ENCODE data around the gene ARHGEF10L.

Gene ARHGEF10L

GRCh38 chr1:17551755-17552234, 12.3 kb downstream of the ARHGEF10L start:
- DNase-seq = no peak

- DNase-seq = no peak
These were observed 14.6 kb downstream of the ARHGEF10L start for GRCh38 chr1:17553975-17554700.

DNA sequence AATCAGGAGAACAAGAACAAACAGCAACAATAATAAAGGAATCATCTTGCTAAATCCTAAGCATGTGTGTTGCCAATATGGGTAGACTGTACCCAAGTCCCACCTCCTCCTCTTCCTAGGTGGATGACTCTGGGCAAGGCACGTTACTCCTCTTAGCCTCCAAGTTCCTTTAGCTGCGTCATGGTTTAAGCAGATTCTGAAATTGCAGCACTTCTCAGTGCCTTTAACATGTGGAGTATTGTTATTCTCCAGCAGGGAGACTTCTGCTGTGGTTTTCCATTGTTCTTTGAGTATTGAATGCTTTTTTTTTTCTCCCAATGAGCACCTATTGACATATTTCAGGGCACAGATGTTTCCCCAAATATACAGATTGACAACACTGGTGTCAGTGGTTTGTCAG, 15.5 kb downstream of the ARHGEF10L start:
- DNase-seq = no peak

DNA sequence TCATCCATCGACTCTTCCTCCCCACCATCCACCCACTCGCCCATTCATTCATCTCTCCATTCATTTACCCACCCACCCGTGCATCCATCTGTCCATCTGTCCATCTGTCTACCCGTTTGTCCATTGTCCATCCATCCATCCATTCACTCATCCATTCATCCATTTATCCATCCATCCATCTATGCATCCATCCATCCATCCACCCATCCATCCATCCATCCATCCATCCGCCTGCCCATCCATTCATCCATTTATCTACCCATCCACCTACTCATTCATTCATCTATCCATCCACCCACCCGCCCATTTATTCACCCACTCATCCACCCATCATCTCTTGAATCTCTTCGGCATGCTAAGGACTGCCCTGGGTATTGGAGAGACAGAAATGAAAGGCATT, 18.5 kb downstream of the ARHGEF10L start:
- no peak for DNase-seq

DNA sequence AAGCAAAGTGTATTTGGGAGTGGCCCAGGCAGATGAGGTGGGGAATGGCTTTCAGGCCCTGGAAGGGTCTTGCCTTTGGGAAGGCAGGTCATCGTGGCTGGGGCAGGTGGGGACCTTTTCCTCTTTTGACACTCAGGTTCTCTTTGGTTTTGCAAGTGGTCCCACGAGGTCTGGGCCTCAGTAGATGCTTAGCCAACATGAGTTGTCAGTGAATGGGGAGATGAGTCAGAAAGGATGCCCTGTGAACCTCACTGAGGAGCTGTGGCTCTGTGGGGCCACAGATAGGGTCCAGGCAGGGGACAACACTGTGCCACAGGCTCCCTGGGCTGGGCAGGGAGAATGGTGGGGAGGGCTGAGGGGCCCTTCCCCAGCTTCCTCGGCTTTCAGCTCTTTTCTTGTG, 19.0 kb downstream of the ARHGEF10L start:
- no peak for DNase-seq

DNA sequence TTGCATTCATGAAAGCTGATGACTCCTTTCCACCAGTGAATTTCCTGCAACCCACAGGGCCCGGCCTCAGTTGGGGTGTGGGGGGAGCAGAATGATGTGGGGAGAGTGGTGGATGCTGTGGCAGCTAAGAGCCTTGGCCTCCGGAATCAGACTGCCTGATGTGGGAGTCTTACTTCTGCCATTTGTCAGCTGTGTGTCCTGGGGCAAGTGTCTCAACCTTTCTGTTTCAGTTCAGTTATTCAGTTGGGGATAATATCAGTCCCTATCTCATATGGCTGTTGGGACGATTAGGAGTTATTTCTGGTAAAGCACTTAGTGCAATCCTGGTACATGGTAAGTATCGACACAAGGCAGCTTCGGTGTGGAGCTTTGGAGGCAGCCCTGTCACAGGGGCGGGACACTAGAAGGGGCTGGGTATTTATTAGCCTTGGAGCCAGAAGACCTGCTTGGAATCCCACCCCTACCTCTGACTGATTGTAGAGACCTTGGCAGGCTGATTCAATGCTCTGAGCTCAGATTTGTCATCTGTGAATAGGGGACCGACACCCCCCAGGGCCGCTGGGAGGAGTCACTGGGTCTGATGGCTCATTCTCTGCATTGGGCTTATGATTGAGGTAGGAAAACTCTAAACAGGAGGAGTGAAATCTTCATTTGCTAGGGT, 19.6 kb downstream of the ARHGEF10L start:
- no peak for DNase-seq

GRCh38 chr1:17559615-17560419, 20.3 kb downstream of the ARHGEF10L start:
- DNase-seq = no peak

GRCh38 chr1:17561247-17561548, 21.7 kb downstream of the ARHGEF10L start:
- DNase-seq = no peak

DNA sequence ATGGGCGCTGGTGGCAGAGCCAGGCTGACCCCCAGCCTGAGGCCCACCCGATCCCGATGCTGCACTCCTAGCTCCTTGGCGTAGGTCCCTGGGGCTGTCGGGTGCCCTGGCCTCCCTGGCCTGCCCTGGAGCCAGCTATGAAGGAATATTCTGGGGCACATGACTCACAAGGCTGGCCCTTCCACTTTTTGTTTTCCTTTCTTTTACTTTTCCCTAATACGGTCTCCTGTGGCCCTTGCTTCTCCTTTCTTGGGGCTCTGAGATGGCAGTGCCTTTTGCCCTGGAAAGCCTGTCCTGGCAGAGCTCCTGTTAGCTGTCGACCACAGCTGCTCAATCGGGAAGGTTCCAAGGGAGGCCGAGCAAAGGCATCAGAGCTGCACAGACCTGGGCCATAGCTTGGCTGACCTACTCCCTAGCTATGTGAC, 22.1 kb downstream of the ARHGEF10L start:
- DNase-seq = no peak

GRCh38 chr1:17562375-17562774, 22.9 kb downstream of the ARHGEF10L start:
- DNase-seq = no peak

DNA sequence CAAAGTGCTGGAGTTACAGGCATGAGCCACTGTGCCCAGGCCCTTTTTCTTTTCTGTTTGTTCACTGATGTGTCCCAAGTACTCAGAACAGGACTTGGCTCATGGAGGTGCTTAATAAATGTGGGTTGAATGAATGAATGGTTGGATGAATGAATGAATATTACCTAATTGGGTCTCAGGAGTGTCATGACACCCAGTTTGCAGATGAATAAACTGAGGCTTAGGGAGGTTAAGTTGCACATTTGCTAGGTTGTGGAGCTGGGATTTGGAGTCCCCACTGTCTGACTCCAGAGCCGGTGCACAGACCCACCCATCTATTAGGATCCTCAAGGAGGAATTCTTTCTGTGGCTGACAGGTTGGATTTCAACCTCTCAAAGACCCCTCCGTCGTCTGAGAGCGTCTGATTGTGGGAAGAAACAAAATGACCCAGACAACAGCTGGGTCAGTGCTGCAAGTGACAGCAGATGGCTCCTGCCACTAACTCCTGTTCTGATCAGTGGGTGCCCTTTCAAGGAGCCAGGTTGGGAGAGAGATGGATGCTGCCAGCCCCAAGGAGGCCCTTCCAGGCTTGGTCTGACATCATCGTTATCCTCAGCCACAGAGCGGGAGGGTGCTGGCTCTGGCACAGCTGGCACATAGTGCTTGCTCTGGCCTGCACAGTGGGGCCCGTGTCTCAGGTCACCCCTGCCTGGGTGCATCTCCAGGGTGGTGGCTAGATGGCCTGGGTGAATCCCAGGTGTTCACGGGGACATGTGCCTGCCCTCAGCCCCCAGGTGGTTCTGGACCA, 24.2 kb downstream of the ARHGEF10L start:
- DNase-seq = no peak

- no peak for DNase-seq
These were observed 25.2 kb downstream of the ARHGEF10L start for GRCh38 chr1:17564458-17565393.

GRCh38 chr1:17565461-17566252, 26.2 kb downstream of the ARHGEF10L start:
- no peak for DNase-seq

DNA sequence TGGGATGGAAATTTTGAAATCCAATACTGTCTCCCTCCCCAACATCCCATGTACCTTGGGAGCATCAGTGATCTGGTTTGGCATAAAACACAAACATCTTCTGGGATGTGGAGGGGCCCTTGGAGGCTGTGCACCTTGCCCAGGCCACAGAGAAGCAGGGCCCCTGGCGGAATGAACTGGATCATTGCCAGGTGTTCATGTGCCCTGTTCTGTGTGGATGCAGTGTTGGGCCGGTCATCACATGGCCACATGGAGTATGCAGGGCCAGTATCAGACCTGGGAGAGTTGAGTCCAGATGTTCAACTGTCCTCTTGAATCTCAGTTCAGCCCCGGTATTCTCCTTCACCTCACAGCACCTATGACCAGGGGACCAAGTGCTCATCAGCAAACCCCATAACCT, 26.9 kb downstream of the ARHGEF10L start:
- DNase-seq = no peak

DNA sequence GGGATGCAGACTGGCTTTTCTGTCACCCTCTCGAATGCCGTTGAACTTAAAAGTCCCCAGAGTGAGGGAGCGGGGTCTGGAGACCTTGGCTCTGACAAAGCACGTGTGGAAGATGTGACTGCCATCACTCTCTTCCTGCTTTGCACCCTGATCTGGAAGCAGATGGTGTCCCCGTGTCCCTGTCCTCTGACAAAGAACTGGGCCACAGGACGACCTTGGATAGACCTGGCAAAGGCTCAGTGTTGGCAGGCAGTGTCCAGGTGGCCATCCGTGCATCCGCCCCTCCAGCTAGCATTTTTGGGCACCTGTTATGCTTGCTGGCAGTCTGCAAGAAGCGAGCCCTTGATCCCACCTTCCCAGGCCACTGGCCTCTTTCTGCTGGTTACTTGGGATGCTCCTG, 27.4 kb downstream of the ARHGEF10L start:
- no peak for DNase-seq

DNA sequence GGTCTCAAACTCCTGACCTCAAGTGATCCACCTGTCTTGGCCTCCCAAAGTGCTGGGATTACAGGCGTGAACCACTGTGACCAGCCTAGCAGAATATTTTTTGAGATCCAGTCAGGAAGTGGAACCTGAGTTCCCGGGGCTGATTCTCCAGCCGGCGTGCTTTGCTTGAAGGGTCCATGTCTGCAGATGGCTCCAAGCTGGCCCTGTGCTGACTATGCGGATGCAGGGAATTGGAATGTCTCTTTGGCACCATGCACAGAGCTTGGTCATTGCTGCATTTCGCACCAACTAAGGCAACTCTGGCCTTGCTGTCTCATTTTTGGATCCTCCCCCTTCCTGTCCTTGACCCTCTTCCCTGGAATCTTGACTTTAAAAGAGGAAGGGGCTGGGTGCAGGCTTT, 28.1 kb downstream of the ARHGEF10L start:
- no peak for DNase-seq

DNA sequence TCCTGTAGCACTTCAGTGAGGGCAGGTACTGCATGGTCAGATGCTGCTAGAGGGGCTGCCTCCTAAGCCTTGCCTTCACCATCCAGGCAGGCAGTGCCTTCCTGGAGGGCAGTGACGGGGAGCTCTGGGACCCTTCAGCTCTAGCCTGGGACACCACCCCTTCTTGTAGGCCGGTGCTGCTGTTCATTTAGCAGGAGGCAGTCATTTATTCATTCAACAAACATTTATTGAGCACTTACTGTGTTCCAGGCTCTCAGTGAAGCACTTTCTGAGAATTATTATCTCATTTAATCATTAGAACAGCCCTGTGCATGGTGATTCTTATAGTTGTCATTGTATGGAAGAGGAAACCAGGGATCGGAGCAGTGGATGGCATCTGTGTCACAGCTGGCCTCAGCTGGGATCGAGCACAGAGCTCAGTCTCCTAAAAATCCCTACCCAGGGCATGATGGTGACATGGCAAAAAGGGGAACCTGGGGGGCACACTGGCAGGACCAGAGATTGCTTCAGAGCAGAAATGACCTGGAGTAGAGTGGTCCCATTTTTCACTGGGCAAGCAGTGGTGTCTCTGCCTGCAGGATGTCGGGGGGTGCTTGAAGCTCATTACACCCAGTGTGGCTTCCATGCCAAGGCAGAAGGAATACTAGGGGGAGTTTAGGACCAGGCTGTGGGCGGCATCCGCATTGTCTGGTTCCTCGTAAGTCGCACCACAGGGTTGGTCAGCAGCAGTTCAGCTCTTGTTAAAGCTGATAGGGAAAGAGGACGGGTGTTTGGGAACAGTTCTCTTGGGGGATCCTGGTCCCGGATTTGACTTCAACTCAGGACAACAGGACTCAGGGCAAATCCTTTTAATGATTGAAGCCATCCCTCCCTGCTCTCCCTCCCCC, 28.8 kb downstream of the ARHGEF10L start:
- DNase-seq = no peak

GRCh38 chr1:17569200-17570139, 30.0 kb downstream of the ARHGEF10L start:
- peak in 1 of 2 donors; percentile 14 for DNase-seq

GRCh38 chr1:17570228-17570627, 30.7 kb downstream of the ARHGEF10L start:
- no peak for DNase-seq
